ENCODE data around the gene EDARADD.

DNA sequence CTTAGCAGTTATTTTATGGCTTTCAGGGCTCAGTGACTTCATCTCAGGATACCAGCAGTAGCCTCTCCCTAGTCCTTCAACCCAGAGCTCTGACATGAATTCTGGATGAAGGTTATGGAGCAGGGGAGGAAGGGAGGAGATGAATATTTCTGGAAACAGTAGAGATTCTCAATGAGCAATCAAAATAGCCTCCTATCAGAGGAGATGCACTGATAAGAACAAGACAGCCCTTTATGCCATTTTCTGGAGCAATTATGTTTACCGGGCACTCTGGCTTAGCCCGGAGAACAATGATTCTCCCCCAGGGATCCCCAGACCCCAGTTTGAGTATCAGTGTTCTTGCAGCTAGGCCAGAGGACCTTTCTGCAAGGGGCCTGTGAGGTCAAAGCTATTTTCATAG, 37.9 kb upstream of the EDARADD start:
- TF ChIP-seq, protein P1, sequence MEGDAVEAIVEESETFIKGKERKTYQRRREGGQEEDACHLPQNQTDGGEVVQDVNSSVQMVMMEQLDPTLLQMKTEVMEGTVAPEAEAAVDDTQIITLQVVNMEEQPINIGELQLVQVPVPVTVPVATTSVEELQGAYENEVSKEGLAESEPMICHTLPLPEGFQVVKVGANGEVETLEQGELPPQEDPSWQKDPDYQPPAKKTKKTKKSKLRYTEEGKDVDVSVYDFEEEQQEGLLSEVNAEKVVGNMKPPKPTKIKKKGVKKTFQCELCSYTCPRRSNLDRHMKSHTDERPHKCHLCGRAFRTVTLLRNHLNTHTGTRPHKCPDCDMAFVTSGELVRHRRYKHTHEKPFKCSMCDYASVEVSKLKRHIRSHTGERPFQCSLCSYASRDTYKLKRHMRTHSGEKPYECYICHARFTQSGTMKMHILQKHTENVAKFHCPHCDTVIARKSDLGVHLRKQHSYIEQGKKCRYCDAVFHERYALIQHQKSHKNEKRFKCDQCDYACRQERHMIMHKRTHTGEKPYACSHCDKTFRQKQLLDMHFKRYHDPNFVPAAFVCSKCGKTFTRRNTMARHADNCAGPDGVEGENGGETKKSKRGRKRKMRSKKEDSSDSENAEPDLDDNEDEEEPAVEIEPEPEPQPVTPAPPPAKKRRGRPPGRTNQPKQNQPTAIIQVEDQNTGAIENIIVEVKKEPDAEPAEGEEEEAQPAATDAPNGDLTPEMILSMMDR (IDR thresholded peaks at IDR 0.05) = no peak
- TF ChIP-seq POLR2A (IDR thresholded peaks at IDR 0.05) (no peak), EP300 (IDR thresholded peaks at IDR 0.05) (no peak)

All from ovary (tissue), 3 donors.